ENCODE results near the gene TMC5. TPM values are rescaled to one million over a fixed set of nuclear protein-coding genes. Genes with fewer than 3 reads are reported as not detected.
"Not testable (repeated sequence)": the region's sequence is repeated elsewhere in the genome, so short reads cannot be mapped to it uniquely, and the experiment has no call there.

Gene TMC5, protein sequence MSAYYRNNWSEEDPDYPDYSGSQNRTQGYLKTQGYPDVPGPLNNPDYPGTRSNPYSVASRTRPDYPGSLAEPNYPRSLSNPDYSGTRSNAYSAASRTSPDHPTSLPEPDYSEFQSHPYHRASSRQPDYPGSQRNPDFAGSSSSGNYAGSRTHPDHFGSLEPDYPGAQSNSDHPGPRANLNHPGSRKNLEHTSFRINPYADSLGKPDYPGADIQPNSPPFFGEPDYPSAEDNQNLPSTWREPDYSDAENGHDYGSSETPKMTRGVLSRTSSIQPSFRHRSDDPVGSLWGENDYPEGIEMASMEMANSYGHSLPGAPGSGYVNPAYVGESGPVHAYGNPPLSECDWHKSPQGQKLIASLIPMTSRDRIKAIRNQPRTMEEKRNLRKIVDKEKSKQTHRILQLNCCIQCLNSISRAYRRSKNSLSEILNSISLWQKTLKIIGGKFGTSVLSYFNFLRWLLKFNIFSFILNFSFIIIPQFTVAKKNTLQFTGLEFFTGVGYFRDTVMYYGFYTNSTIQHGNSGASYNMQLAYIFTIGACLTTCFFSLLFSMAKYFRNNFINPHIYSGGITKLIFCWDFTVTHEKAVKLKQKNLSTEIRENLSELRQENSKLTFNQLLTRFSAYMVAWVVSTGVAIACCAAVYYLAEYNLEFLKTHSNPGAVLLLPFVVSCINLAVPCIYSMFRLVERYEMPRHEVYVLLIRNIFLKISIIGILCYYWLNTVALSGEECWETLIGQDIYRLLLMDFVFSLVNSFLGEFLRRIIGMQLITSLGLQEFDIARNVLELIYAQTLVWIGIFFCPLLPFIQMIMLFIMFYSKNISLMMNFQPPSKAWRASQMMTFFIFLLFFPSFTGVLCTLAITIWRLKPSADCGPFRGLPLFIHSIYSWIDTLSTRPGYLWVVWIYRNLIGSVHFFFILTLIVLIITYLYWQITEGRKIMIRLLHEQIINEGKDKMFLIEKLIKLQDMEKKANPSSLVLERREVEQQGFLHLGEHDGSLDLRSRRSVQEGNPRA
- 1 to 10 TPM in 1 of 4 donors, not detected in 3; 3.0 TPM for total RNA-seq

DNA sequence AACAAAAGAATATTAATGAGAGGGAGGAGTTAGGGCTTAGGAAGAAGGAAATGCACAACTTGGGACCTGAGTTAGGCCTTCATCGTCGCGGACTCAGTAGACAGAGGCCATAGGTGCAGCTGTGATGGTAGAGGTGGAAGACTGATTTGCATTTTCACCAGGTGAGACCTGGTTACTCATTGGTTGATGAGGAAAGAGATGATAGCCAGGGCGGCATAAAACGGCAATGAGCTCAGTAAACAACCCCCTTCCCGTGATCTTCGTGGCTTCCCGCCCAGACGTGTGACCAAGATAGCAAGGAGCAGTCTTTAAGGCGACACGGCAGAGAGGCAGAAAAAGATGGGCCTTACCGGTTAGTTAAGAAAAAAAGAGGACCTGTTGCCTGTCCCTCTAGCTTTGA is at the start of gene TMC5:
Gene TMC5 (plus strand): TSS at position 244 of the 400 bp plus-strand sequence. CDS start 22,156 bp downstream, outside the sequence.
- H3K27ac ChIP-seq = no peak within 1 kb of the TSS
- ATAC-seq = no peak
- TF ChIP-seq POLR2A (IDR thresholded peaks at IDR 0.05) (no peak), EP300 (IDR thresholded peaks at IDR 0.05) (no peak), POLR2AphosphoS5 (IDR thresholded peaks at IDR 0.05) (no peak)
- TF ChIP-seq, protein P1, sequence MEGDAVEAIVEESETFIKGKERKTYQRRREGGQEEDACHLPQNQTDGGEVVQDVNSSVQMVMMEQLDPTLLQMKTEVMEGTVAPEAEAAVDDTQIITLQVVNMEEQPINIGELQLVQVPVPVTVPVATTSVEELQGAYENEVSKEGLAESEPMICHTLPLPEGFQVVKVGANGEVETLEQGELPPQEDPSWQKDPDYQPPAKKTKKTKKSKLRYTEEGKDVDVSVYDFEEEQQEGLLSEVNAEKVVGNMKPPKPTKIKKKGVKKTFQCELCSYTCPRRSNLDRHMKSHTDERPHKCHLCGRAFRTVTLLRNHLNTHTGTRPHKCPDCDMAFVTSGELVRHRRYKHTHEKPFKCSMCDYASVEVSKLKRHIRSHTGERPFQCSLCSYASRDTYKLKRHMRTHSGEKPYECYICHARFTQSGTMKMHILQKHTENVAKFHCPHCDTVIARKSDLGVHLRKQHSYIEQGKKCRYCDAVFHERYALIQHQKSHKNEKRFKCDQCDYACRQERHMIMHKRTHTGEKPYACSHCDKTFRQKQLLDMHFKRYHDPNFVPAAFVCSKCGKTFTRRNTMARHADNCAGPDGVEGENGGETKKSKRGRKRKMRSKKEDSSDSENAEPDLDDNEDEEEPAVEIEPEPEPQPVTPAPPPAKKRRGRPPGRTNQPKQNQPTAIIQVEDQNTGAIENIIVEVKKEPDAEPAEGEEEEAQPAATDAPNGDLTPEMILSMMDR (IDR thresholded peaks at IDR 0.05) = no peak
- H3K27me3 ChIP-seq = peaks cover 62% of the 10 kb centered on the region
- 61 to 70% methylated on average over 11 to 12 of the region's 12 CpGs for WGBS, 2 donors (ENCODE audit: low coverage in 1 of 2)
- H3K4me1 ChIP-seq = no peaks in the 10 kb centered on the region
- H3K4me3 ChIP-seq = no peak within 1 kb of the TSS
- no peaks in the 10 kb centered on the region for H3K36me3 ChIP-seq
- no peaks in the 10 kb centered on the region for H3K9me3 ChIP-seq

DNA sequence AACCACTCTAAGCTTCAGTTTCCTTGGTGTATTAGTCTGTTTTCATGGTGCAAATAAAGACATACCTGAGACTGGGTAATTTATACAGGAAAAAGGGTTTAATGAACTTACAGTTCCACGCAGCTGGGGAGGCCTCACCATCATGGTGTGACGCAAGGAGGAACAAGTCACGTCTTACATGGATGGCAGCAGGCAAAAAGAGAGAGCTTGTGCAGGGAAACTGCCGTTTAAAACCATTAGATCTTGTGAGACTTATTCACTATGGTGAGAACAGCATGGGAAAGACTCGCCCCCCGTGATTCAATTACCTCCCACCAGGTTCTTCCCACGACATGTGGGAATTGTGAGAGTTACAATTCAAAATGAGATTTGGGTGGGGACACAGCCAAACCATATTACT is 45.1 kb upstream of the TMC5 start:
- H3K4me3 ChIP-seq, H3K36me3 ChIP-seq, ATAC-seq, H3K27ac ChIP-seq, H3K27me3 ChIP-seq, H3K9me3 ChIP-seq, H3K4me1 ChIP-seq: not testable (repeated sequence)
- 63 to 77% methylated on average over 4 to 7 of the region's 7 CpGs for WGBS, 2 donors (ENCODE audit: low coverage in 1 of 2)

DNA sequence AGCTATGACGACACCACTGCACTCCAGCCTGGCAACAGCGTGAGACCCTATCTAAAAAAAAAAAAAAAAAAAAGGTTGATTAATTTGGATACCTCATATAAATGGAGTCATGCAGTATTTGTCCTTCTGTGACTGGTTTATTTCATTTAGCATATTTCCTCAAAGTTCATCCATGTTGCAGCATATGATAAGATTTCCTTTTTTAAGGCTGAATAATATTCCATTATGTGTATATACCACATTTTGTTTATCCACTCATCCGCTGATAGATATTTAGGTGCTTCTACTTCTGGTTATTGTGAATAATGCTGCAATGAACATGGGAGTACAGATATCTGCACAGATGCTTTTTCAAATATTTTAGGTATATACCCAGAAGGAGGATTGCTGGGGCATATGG is 43.3 kb upstream of the TMC5 start:
- Histone ChIP-seq H3K9me3 (no peaks in the 10 kb centered on the region), H3K4me1 (no peaks in the 10 kb centered on the region), H3K27ac (no peak overlapping the region), H3K27me3 (no peaks in the 10 kb centered on the region), H3K36me3 (no peaks in the 10 kb centered on the region), H3K4me3 (no peak overlapping the region)
- WGBS, 2 donors (ENCODE audit: low coverage in 1 of 2) = 91% methylated on average over 1 to 3 of the region's 3 CpGs
- TF ChIP-seq POLR2AphosphoS5 (IDR thresholded peaks at IDR 0.05) = no peak
- TF ChIP-seq, protein P1 (IDR thresholded peaks at IDR 0.05) = no peak
- TF ChIP-seq EP300 (IDR thresholded peaks at IDR 0.05) = no peak
- no peak for TF ChIP-seq POLR2A (IDR thresholded peaks at IDR 0.05)
- no peak for ATAC-seq

DNA sequence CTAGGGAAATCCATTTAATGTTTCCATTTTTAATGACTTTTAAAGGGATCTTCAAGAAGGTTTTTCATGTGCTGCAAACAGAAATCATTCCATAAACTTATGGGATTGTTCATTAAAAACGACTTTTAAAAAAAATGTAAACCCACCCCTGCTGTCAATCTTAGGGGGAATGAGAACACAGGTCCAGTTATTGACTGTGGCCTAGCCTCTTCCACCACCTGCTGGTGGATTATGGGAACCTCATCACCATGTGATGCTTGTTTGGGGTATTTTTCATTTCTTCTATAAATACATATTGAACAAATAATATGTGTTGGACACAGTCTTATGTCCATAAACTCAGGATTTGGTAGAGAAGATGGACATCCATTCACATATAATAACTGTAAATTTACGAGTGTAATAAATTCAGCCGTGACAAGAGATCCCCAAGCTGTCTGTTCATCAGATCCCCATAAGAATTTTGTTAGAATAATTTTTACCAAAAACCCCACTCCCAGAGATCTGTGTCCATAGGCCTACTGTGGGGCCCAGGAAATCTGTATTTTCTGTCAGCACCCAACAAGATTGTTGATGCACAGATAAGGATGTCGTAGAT is 42.0 kb upstream of the TMC5 start:
- Histone ChIP-seq H3K9me3 (no peaks in the 10 kb centered on the region), H3K4me3 (no peak overlapping the region), H3K36me3 (no peaks in the 10 kb centered on the region), H3K4me1 (peaks cover 0 to 9% (median 4%) of the 10 kb centered on the region in 3 donors), H3K27ac (no peak overlapping the region), H3K27me3 (no peaks in the 10 kb centered on the region)
- TF ChIP-seq POLR2A (IDR thresholded peaks at IDR 0.05) = no peak
- TF ChIP-seq, protein P1 (IDR thresholded peaks at IDR 0.05) = peak; percentile 89 to 93 (median 92)
- WGBS, 2 donors (ENCODE audit: low coverage in 1 of 2) = 27 to 51% methylated on average over 4 of the region's 4 CpGs
- peak; percentile 57 for ATAC-seq

DNA sequence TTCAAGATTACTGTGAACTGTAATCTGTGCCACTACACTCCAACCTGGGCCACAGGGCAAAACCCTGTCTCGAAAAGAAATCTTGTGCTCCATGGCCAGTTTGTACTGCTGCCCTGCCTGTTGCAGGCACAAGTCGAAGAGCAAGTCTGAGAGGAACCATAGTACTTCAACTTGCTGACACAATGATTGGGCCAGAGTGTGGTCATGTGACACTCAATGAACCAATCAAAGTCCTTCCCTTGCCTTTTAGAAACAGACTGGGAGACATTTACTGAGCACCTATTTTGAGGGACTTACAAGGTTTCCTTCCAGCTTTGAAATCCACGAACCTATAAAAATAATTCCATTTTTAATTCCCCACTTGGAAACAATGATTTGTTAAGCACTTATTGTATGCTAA is 39.8 kb upstream of the TMC5 start:
- Histone ChIP-seq H3K9me3 (no peaks in the 10 kb centered on the region), H3K4me3 (no peak overlapping the region), H3K36me3 (no peaks in the 10 kb centered on the region), H3K27me3 (no peaks in the 10 kb centered on the region), H3K4me1 (peaks cover 0 to 11% (median 4%) of the 10 kb centered on the region in 3 donors), H3K27ac (no peak overlapping the region)
- TF ChIP-seq POLR2A (IDR thresholded peaks at IDR 0.05) (no peak), POLR2AphosphoS5 (IDR thresholded peaks at IDR 0.05) (no peak), EP300 (IDR thresholded peaks at IDR 0.05) (no peak)
- TF ChIP-seq, protein P1 (IDR thresholded peaks at IDR 0.05) = no peak
- 84 to 85% methylated on average over 2 to 3 of the region's 3 CpGs for WGBS, 2 donors (ENCODE audit: low coverage in 1 of 2)
- no peak for ATAC-seq

All from gastroesophageal sphincter (tissue), 4 donors.